ENCODE measurements around the gene AATK. TPM values are rescaled to one million over a fixed set of nuclear protein-coding genes. Genes with fewer than 3 reads are reported as not detected.

Gene AATK
- total RNA-seq, 2 donors from 2014 or later = 29.1 to 42.2 TPM

- ATAC-seq = no peak
- no peak for DNase-seq
These were observed 35.3 kb downstream of the AATK start for GRCh38 chr17:81130385-81131361.

GRCh38 chr17:81129711-81130367 lies 36.2 kb downstream of the AATK start:
- H3K4me1 ChIP-seq = no peaks in the 10 kb centered on the region
- no peak overlapping the region for H3K27ac ChIP-seq
- H3K36me3 ChIP-seq (replicated peaks in 1 of 2; ENCODE audit: insufficient read depth in 1 of 2, low read depth in 2 of 2) = no peaks in the 10 kb centered on the region
- WGBS, 2 donors = 87 to 100% methylated on average over 1 to 13 of the region's 14 CpGs
- no peak for ATAC-seq
- no peak for DNase-seq
- H3K27me3 ChIP-seq = no peaks in the 10 kb centered on the region
- no peak overlapping the region for H3K4me3 ChIP-seq
- H3K9me3 ChIP-seq = no peaks in the 10 kb centered on the region
- TF ChIP-seq POLR2A (IDR thresholded peaks at IDR 0.05) (no peak), CTCF (IDR thresholded peaks at IDR 0.05) (no peak)
- intact Hi-C loops (cut with DNase I) = no loop called here

More at GRCh38 chr17:81130385-81131361, 35.3 kb downstream of the AATK start:
- TF ChIP-seq CTCF (IDR thresholded peaks at IDR 0.05) (no peak), POLR2A (IDR thresholded peaks at IDR 0.05) (no peak)
- intact Hi-C loops (cut with DNase I) = no loop called here
- no peak overlapping the region for H3K27ac ChIP-seq
- H3K27me3 ChIP-seq = no peaks in the 10 kb centered on the region
- 94 to 95% methylated on average over 13 to 30 of the region's 41 CpGs for WGBS, 2 donors
- no peaks in the 10 kb centered on the region for H3K9me3 ChIP-seq
- no peaks in the 10 kb centered on the region for H3K36me3 ChIP-seq (replicated peaks in 1 of 2; ENCODE audit: insufficient read depth in 1 of 2, low read depth in 2 of 2)
- H3K4me1 ChIP-seq = no peaks in the 10 kb centered on the region
- H3K4me3 ChIP-seq = no peak overlapping the region

DNA sequence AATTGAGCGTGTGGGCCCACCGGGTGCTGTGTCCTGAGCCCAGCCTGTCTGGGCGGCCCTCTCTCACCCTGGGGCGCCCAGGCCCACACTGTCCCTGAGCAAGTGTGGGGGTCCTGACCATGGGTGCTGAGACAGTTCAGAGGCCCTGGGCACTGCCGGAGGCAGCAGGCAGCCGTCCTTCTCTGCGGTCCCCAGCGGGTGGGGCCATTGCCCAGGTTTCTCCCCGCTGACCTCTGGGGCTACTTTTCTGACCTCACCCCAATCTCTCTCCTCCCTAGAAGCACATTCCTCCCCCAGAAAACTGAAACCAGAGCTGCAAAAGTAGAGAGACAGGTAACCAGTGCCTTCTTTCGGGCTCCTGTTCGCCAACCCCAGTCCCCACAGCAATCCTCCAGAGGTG lies 36.7 kb downstream of the AATK start:
- no peaks in the 10 kb centered on the region for H3K27me3 ChIP-seq
- 91 to 94% methylated on average over 3 to 11 of the region's 11 CpGs for WGBS, 2 donors
- DNase-seq = no peak
- H3K9me3 ChIP-seq = no peaks in the 10 kb centered on the region
- ATAC-seq = no peak
- TF ChIP-seq CTCF (IDR thresholded peaks at IDR 0.05) (no peak), POLR2A (IDR thresholded peaks at IDR 0.05) (no peak)
- no peak overlapping the region for H3K4me3 ChIP-seq
- peaks cover 0 to 1% of the 10 kb centered on the region in 2 donors for H3K36me3 ChIP-seq (replicated peaks in 1 of 2; ENCODE audit: insufficient read depth in 1 of 2, low read depth in 2 of 2)
- no peak overlapping the region for H3K27ac ChIP-seq
- H3K4me1 ChIP-seq = no peaks in the 10 kb centered on the region
- intact Hi-C loops (cut with DNase I) = no loop called here

DNA sequence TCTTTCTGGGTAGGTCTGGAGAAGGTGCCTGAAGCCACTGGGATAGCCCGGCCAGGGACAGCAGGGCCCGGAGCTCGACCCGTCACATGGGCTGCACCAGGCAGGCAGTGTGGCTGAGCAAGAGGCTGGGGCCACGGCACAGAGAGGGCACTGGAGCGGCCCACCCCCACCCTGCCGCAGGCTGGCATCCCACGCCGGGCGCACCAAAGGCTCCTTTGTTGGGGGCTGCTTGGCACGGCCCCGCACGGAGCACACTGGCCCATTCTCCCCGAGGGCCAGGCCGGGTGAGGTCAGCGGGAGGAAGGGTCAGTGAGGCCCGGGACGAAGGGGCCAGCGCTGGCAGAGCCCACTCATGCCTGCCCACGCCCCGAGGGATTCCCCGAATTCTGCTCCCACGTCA lies 37.2 kb downstream of the AATK start:
- TF ChIP-seq CTCF (IDR thresholded peaks at IDR 0.05) = no peak
- TF ChIP-seq POLR2A (IDR thresholded peaks at IDR 0.05) = no peak
- 91% methylated on average over 23 of the region's 23 CpGs; no CpG with 5 or more reads in 1 of the 2 donors for WGBS, 2 donors
- DNase-seq (no peak), ATAC-seq (no peak)
- intact Hi-C loops (cut with DNase I) = no loop called here
- H3K4me1 ChIP-seq = no peaks in the 10 kb centered on the region
- H3K9me3 ChIP-seq = no peaks in the 10 kb centered on the region
- H3K4me3 ChIP-seq = no peak overlapping the region
- H3K27me3 ChIP-seq = no peaks in the 10 kb centered on the region
- peaks cover 0 to 1% of the 10 kb centered on the region in 2 donors for H3K36me3 ChIP-seq (replicated peaks in 1 of 2; ENCODE audit: insufficient read depth in 1 of 2, low read depth in 2 of 2)
- no peak overlapping the region for H3K27ac ChIP-seq
